Measurements from ENCODE around the gene GNAI1.

DNA sequence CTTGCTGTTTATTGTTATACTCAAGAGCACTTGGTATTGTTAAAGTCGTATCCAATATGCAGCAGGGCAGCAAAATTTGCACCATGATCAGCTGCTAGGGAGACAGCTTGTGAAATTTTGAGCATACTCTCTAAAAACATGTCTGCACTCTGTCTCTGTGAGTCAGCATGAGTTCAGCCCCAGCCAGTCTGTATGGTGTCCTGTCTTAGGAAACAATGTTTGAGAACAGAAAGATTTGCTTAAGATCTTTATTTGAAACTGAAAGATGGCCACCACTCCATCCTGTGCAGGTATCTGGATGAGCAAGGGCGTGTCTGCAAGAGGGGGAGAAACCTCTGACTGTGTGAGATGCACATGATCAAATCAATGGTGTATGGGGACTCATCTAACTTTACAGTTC, 97.1 kb downstream of the GNAI1 start:
- TF ChIP-seq CTCF (IDR thresholded peaks at IDR 0.05) (no peak), POLR2A (IDR thresholded peaks at IDR 0.05) (no peak), POLR2AphosphoS5 (IDR thresholded peaks at IDR 0.05) (no peak)

Data from prostate gland (tissue), 2 donors.